Chondrocyte (in vitro differentiated cells): Measurements from ENCODE around the gene ITGA2B. TPM values are rescaled to one million over a fixed set of nuclear protein-coding genes. Genes with fewer than 3 reads are reported as not detected.

Experiments
- DNase-seq: peaks from one replicate; pipeline ENCODE4 v3.0.0; 2021; ENCODE audit warnings: mixed read lengths, low spot score
- H3K27ac Mint-ChIP-seq: one replicate; pipeline ENCODE4 v1.8.0; 2021; ENCODE audit warnings: mild to moderate bottlenecking, moderate library complexity, mixed read lengths; ENCODE audit not compliant: unreplicated experiment
- H3K27me3 Mint-ChIP-seq: 2 replicates; pipeline ENCODE4 v1.8.0; 2021; ENCODE audit warnings: low read depth, mixed read lengths
- H3K36me3 Mint-ChIP-seq: 2 replicates; pipeline ENCODE4 v1.8.0; 2021; ENCODE audit warnings: low read depth, mixed read lengths
- H3K4me1 Mint-ChIP-seq: 2 replicates; pipeline ENCODE4 v1.8.0; 2021; ENCODE audit warnings: low read depth, mild to moderate bottlenecking, mixed read lengths
- H3K4me3 Mint-ChIP-seq: one replicate; pipeline ENCODE4 v1.8.0; 2021; ENCODE audit warnings: mild to moderate bottlenecking, moderate library complexity, mixed read lengths; ENCODE audit not compliant: unreplicated experiment
- H3K9me3 Mint-ChIP-seq: 2 replicates; pipeline ENCODE4 v1.8.0; 2021; ENCODE audit warnings: low read depth, mixed read lengths
- total RNA-seq: library from RNA; stranded (reverse); gene quantifications from 3 replicates; pipeline ENCODE4 v1.2.1, GENCODE V29; 2021
- TF ChIP-seq, protein P1 (sequence below): fragments of 200-600 bp; sonication (generic); IDR thresholded peaks from 2 replicates; pipeline ENCODE4 v1.5.0; 2021; ENCODE audit warnings: antibody characterized with exemption, mild to moderate bottlenecking, moderate library complexity

ITGA2B gene
- total RNA-seq, 1 donor from 2014 or later: 2.2 TPM

DNA sequence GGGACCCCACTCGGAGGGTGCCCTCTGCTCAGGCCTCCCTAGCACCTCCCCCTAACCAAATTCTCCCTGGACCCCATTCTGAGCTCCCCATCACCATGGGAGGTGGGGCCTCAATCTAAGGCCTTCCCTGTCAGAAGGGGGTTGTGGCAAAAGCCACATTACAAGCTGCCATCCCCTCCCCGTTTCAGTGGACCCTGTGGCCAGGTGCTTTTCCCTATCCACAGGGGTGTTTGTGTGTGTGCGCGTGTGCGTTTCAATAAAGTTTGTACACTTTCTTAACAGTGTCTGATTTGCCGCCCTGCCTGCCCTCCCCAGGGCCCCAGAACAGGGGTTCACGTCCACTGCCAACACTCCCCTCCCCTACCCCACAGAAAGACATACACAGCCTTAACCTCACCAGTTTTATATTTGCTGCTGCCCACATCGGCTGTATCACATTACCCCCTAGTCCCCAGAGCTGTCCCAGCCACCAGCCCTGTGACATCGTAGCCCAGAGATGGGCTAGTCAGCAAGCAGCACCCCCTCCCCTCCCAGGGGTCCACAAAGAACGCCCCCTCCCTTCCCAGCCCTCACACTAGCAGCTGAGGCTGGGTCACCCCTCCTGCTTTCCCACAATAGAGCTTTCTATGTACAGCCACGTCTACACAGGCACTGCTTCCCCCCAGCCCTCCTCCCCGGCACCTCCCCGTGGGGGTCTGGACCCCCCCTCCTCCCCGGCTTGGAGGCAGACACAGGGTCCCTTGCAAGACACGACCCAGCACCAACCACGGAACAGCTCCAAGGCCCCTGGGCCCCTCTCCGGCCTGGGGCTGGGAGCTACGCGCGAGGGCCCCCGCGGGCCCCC lies 36.4 kb downstream of the ITGA2B start:
- no peak for DNase-seq
- H3K9me3 Mint-ChIP-seq: no peaks in the 10 kb centered on the region
- no peaks in the 10 kb centered on the region for H3K27me3 Mint-ChIP-seq
- H3K27ac Mint-ChIP-seq: peak overlapping the region; percentile 49
- H3K36me3 Mint-ChIP-seq: peaks cover 5% of the 10 kb centered on the region
- H3K4me1 Mint-ChIP-seq: no peaks in the 10 kb centered on the region
- TF ChIP-seq, protein P1, sequence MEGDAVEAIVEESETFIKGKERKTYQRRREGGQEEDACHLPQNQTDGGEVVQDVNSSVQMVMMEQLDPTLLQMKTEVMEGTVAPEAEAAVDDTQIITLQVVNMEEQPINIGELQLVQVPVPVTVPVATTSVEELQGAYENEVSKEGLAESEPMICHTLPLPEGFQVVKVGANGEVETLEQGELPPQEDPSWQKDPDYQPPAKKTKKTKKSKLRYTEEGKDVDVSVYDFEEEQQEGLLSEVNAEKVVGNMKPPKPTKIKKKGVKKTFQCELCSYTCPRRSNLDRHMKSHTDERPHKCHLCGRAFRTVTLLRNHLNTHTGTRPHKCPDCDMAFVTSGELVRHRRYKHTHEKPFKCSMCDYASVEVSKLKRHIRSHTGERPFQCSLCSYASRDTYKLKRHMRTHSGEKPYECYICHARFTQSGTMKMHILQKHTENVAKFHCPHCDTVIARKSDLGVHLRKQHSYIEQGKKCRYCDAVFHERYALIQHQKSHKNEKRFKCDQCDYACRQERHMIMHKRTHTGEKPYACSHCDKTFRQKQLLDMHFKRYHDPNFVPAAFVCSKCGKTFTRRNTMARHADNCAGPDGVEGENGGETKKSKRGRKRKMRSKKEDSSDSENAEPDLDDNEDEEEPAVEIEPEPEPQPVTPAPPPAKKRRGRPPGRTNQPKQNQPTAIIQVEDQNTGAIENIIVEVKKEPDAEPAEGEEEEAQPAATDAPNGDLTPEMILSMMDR: no peak
- no peak overlapping the region for H3K4me3 Mint-ChIP-seq

DNA sequence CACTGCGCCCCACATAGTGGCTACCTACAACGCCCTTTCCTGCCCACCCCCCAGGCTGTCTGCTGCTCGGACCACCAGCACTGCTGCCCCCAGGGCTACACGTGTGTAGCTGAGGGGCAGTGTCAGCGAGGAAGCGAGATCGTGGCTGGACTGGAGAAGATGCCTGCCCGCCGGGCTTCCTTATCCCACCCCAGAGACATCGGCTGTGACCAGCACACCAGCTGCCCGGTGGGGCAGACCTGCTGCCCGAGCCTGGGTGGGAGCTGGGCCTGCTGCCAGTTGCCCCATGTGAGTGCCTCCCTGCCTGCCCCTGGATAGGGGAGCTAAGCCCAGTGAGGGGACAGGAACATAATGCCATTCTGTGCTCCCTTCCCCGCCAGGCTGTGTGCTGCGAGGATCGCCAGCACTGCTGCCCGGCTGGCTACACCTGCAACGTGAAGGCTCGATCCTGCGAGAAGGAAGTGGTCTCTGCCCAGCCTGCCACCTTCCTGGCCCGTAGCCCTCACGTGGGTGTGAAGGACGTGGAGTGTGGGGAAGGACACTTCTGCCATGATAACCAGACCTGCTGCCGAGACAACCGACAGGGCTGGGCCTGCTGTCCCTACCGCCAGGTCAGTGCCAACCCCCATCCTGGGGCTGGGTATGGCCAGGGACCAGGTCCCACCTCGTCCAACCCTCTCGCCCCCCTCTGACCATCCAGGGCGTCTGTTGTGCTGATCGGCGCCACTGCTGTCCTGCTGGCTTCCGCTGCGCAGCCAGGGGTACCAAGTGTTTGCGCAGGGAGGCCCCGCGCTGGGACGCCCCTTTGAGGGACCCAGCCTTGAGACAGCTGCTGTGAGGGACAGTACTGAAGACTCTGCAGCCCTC lies 37.3 kb downstream of the ITGA2B start:
- Mint-ChIP-seq H3K4me1 (no peaks in the 10 kb centered on the region), H3K4me3 (no peak overlapping the region), H3K36me3 (peaks cover 5% of the 10 kb centered on the region), H3K27me3 (no peaks in the 10 kb centered on the region), H3K9me3 (no peaks in the 10 kb centered on the region), H3K27ac (no peak overlapping the region)
- DNase-seq: no peak
- TF ChIP-seq, protein P1: no peak

DNA sequence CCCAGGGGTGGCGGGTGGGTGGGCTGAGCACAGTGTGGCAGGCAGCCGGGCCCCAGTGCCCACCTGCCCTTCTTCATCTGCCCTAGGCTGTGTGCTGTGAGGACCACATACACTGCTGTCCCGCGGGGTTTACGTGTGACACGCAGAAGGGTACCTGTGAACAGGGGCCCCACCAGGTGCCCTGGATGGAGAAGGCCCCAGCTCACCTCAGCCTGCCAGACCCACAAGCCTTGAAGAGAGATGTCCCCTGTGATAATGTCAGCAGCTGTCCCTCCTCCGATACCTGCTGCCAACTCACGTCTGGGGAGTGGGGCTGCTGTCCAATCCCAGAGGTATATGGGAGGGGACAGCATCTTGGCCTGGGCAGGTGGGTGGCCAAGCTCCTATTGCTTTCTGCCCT lies 38.0 kb downstream of the ITGA2B start:
- peaks cover under 1% of the 10 kb centered on the region for H3K4me1 Mint-ChIP-seq
- peaks cover 5% of the 10 kb centered on the region for H3K36me3 Mint-ChIP-seq
- no peak overlapping the region for H3K27ac Mint-ChIP-seq
- no peaks in the 10 kb centered on the region for H3K27me3 Mint-ChIP-seq
- H3K4me3 Mint-ChIP-seq: no peak overlapping the region
- H3K9me3 Mint-ChIP-seq: no peaks in the 10 kb centered on the region
- TF ChIP-seq, protein P1: no peak
- DNase-seq: no peak

DNA sequence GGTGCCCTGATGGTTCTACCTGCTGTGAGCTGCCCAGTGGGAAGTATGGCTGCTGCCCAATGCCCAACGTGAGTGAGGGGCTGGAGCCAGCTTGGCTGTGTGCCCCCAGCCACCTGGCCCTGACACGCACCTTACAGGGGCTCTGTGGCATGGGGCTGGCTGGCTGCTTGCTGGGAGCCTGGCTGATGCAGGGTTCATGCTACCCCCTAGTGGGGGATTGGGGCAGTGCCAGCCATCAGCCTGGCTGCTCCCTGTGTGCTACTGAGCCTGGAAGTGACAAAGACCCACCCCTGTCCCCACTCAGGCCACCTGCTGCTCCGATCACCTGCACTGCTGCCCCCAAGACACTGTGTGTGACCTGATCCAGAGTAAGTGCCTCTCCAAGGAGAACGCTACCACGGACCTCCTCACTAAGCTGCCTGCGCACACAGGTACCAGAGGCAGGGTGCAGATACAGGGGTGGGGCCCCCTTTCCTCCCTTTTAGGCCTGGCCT lies 38.7 kb downstream of the ITGA2B start:
- no peak for DNase-seq
- H3K4me3 Mint-ChIP-seq: no peak overlapping the region
- H3K4me1 Mint-ChIP-seq: peaks cover 8% of the 10 kb centered on the region
- TF ChIP-seq, protein P1: peak; percentile 83
- H3K27me3 Mint-ChIP-seq: no peaks in the 10 kb centered on the region
- H3K27ac Mint-ChIP-seq: no peak overlapping the region
- H3K36me3 Mint-ChIP-seq: peaks cover 5% of the 10 kb centered on the region
- H3K9me3 Mint-ChIP-seq: no peaks in the 10 kb centered on the region

DNA sequence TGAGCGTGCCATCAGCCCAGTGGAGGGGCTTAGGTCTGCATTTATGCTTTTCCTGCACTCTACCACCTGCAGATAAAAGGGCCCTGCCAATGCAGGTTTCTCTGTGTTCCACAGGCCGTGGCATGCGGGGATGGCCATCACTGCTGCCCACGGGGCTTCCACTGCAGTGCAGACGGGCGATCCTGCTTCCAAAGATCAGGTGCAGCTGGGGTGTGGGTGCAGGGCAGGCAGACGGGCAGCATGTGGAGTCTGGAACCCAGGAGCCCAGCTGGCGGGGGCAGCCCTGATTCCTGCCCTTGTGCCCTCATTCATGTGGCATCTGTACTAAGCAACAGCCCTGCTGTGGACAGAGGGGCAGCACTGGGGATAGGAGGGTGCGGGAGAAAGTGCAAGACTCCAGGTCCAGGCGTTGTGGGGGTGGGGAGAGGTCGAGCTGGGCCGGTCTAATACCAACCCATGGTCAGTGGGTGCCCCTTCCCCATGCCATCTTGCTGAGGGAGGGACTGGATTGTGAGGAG lies 39.8 kb downstream of the ITGA2B start:
- H3K36me3 Mint-ChIP-seq: peaks cover 5% of the 10 kb centered on the region
- no peak overlapping the region for H3K4me3 Mint-ChIP-seq
- H3K27ac Mint-ChIP-seq: no peak overlapping the region
- TF ChIP-seq, protein P1: no peak
- no peaks in the 10 kb centered on the region for H3K27me3 Mint-ChIP-seq
- DNase-seq: no peak
- peaks cover 13% of the 10 kb centered on the region for H3K4me1 Mint-ChIP-seq
- H3K9me3 Mint-ChIP-seq: no peaks in the 10 kb centered on the region
